Osteocyte (in vitro differentiated cells): ENCODE results near the gene METTL5. TPM values are rescaled to one million over a fixed set of nuclear protein-coding genes. Genes with fewer than 3 reads are reported as not detected.

ENCODE experiments used
- DNase-seq: peaks from one replicate; pipeline ENCODE4 v3.0.0; 2021; ENCODE audit warnings: mixed read lengths; ENCODE audit not compliant: unreplicated experiment; ENCODE audit errors: extremely low spot score
- H3K27ac Mint-ChIP-seq: one replicate; pipeline ENCODE4 v1.8.0; 2021; ENCODE audit warnings: mild to moderate bottlenecking, mixed read lengths; ENCODE audit not compliant: unreplicated experiment
- H3K27me3 Mint-ChIP-seq: one replicate; pipeline ENCODE4 v1.8.0; 2021; ENCODE audit warnings: mixed read lengths; ENCODE audit not compliant: unreplicated experiment
- H3K36me3 Mint-ChIP-seq: one replicate; pipeline ENCODE4 v1.8.0; 2021; ENCODE audit warnings: mixed read lengths; ENCODE audit not compliant: unreplicated experiment
- H3K4me1 Mint-ChIP-seq: one replicate; pipeline ENCODE4 v1.8.0; 2021; ENCODE audit warnings: mixed read lengths; ENCODE audit not compliant: unreplicated experiment
- H3K4me3 Mint-ChIP-seq: one replicate; pipeline ENCODE4 v1.8.0; 2021; ENCODE audit warnings: mild to moderate bottlenecking, moderate library complexity, mixed read lengths; ENCODE audit not compliant: unreplicated experiment
- H3K9me3 Mint-ChIP-seq: one replicate; pipeline ENCODE4 v1.8.0; 2021; ENCODE audit warnings: mixed read lengths; ENCODE audit not compliant: unreplicated experiment
- total RNA-seq: library from RNA; stranded (reverse); gene quantifications from 2 replicates; pipeline ENCODE4 v1.2.1, GENCODE V29; 2021
- TF ChIP-seq, protein P1 (sequence below): fragments of 200-600 bp; sonication (generic); IDR thresholded peaks from 2 replicates; pipeline ENCODE4 v1.5.0; 2021; ENCODE audit warnings: antibody characterized with exemption, mild to moderate bottlenecking, moderate library complexity

Gene METTL5
- total RNA-seq, 1 donor from 2014 or later, result 37.6 TPM

DNA sequence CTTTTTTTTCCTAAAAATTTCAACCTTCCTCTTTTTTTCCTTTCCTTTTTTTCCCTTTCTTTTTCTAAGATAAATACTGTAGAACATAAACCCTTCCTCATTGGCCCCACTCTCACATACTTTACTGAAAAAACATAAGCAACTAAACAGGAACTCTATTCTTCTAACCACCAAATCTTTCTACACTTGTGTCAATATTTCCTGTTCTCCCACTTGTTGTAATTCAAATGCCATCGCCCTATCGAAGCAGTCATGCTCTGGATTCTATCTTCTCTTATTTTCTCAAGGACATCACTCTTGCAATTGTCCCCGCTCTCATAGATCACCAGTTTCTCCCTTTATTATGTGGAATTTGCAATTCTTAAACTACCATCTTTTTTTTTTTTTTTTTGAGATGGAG, 46.3 kb downstream of the METTL5 start:
- Mint-ChIP-seq H3K9me3 (no peaks in the 10 kb centered on the region), H3K36me3 (no peaks in the 10 kb centered on the region), H3K4me1 (peaks cover 26% of the 10 kb centered on the region), H3K27me3 (no peaks in the 10 kb centered on the region), H3K4me3 (no peak overlapping the region), H3K27ac (no peak overlapping the region)
- TF ChIP-seq, protein P1, sequence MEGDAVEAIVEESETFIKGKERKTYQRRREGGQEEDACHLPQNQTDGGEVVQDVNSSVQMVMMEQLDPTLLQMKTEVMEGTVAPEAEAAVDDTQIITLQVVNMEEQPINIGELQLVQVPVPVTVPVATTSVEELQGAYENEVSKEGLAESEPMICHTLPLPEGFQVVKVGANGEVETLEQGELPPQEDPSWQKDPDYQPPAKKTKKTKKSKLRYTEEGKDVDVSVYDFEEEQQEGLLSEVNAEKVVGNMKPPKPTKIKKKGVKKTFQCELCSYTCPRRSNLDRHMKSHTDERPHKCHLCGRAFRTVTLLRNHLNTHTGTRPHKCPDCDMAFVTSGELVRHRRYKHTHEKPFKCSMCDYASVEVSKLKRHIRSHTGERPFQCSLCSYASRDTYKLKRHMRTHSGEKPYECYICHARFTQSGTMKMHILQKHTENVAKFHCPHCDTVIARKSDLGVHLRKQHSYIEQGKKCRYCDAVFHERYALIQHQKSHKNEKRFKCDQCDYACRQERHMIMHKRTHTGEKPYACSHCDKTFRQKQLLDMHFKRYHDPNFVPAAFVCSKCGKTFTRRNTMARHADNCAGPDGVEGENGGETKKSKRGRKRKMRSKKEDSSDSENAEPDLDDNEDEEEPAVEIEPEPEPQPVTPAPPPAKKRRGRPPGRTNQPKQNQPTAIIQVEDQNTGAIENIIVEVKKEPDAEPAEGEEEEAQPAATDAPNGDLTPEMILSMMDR, result no peak
- no peak for DNase-seq

GRCh38 chr2:169776252-169776761, 48.4 kb downstream of the METTL5 start:
- Mint-ChIP-seq H3K9me3 (no peaks in the 10 kb centered on the region), H3K36me3 (no peaks in the 10 kb centered on the region), H3K27ac (peak overlapping the region; percentile 77), H3K4me3 (peak overlapping the region; percentile 0), H3K4me1 (peaks cover 26% of the 10 kb centered on the region), H3K27me3 (no peaks in the 10 kb centered on the region)
- DNase-seq, result no peak
- TF ChIP-seq, protein P1, result no peak

GRCh38 chr2:169775765-169776164, 48.9 kb downstream of the METTL5 start:
- no peaks in the 10 kb centered on the region for H3K36me3 Mint-ChIP-seq
- no peak for DNase-seq

GRCh38 chr2:169775354-169775753, 49.4 kb downstream of the METTL5 start:
- H3K36me3 Mint-ChIP-seq, result no peaks in the 10 kb centered on the region
- H3K4me1 Mint-ChIP-seq, result peaks cover 26% of the 10 kb centered on the region
- TF ChIP-seq, protein P1, result no peak
- no peaks in the 10 kb centered on the region for H3K9me3 Mint-ChIP-seq
- no peak for DNase-seq
- H3K27ac Mint-ChIP-seq, result peak overlapping the region; percentile 77
- no peaks in the 10 kb centered on the region for H3K27me3 Mint-ChIP-seq
- no peak overlapping the region for H3K4me3 Mint-ChIP-seq

More at GRCh38 chr2:169775765-169776164, 48.9 kb downstream of the METTL5 start:
- TF ChIP-seq, protein P1, result no peak
- H3K4me1 Mint-ChIP-seq, result peaks cover 26% of the 10 kb centered on the region
- H3K4me3 Mint-ChIP-seq, result peak overlapping the region; percentile 0
- no peaks in the 10 kb centered on the region for H3K9me3 Mint-ChIP-seq
- H3K27ac Mint-ChIP-seq, result peak overlapping the region; percentile 77
- H3K27me3 Mint-ChIP-seq, result no peaks in the 10 kb centered on the region

DNA sequence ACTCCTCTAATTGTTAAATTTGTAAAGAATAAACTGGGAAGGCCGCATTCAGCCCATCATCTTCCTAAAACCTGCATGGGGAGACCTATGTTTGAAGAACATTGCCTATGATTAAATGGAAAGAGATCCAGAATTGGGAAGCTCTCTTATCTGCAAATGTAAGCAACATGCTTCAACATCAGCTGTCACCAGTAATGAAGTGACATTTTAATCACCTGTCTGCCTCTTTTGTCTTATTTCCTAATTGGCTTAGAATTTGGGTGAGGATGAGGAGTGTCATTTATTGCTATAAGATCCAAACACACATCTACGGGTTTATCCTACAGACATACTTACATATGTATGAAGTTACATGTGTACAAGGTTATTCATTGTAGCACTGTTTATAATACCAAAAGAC, 52.1 kb downstream of the METTL5 start:
- TF ChIP-seq, protein P1, result no peak

More for the DNA sequence above, 52.1 kb downstream of the METTL5 start:
- Mint-ChIP-seq H3K27ac (no peak overlapping the region), H3K4me1 (peaks cover 16% of the 10 kb centered on the region), H3K36me3 (no peaks in the 10 kb centered on the region), H3K9me3 (no peaks in the 10 kb centered on the region), H3K27me3 (no peaks in the 10 kb centered on the region), H3K4me3 (no peak overlapping the region)
- DNase-seq, result no peak
